SU-DHL-6 (cell line): ENCODE results near the gene SLCO3A1.
"Not testable (repeated sequence)": the region's sequence is repeated elsewhere in the genome, so short reads cannot be mapped to it uniquely, and the experiment has no call there.

Source experiments
- H2AFZ ChIP-seq: fragments of 200-600 bp; sonication (generic); 2 replicates; pipeline ENCODE4 v1.6.1; 2014; ENCODE audit warnings: low read depth, mild to moderate bottlenecking, moderate library complexity, mixed read lengths, antibody characterized with exemption, low read length; ENCODE audit not compliant: severe bottlenecking
- H3F3A ChIP-seq: fragments of 200-600 bp; shearing (Covaris generic); 2 replicates; pipeline ENCODE4 v1.6.0; 2016; ENCODE audit warnings: antibody characterized with exemption, mild to moderate bottlenecking; ENCODE audit not compliant: insufficient read depth
- H3K27ac ChIP-seq: fragments of 200-600 bp; sonication (generic); 2 replicates; pipeline ENCODE4 v1.5.1; 2016; ENCODE audit warnings: low read depth, mild to moderate bottlenecking, low read length, moderate library complexity, mixed read lengths
- H3K27me3 ChIP-seq: fragments of 200-600 bp; sonication (generic), shearing (Covaris generic); 2 replicates; pipeline ENCODE4 v1.6.0; 2014; ENCODE audit warnings: mild to moderate bottlenecking, low read length
- H3K36me3 ChIP-seq: fragments of 200-600 bp; sonication (generic); 2 replicates; pipeline ENCODE4 v1.6.1; 2014; ENCODE audit warnings: mild to moderate bottlenecking, low read length, mixed read lengths
- H3K4me2 ChIP-seq: fragments of 300-600, 200-600 bp; shearing (Covaris generic), sonication (generic); 2 replicates; pipeline ENCODE4 v1.6.0; 2014; ENCODE audit warnings: low read length, low read depth, mild to moderate bottlenecking; ENCODE audit not compliant: poor library complexity, severe bottlenecking
- H3K4me3 ChIP-seq: fragments of 200-600 bp; sonication (generic); 2 replicates; pipeline ENCODE4 v1.5.1; 2014; ENCODE audit warnings: antibody characterized with exemption, low read length, mild to moderate bottlenecking, mixed read lengths; ENCODE audit not compliant: insufficient read depth, poor library complexity, severe bottlenecking
- H3K79me2 ChIP-seq: fragments of 200-600 bp; sonication (generic); 2 replicates; pipeline ENCODE4 v1.6.1; 2014; ENCODE audit warnings: mild to moderate bottlenecking, low read length, moderate library complexity; ENCODE audit not compliant: insufficient read depth
- H3K9ac ChIP-seq: fragments of 200-600 bp; sonication (generic); 2 replicates; pipeline ENCODE4 v1.7.0; 2014; ENCODE audit warnings: mild to moderate bottlenecking, low read length
- H3K9me2 ChIP-seq: fragments of 200-600 bp; sonication (generic); replicated peaks from 2 replicates; pipeline ENCODE4 v1.6.1; 2014; ENCODE audit warnings: low read length; ENCODE audit not compliant: insufficient read depth
- H3K9me3 ChIP-seq: fragments of 200-600 bp; sonication (generic); 2 replicates; pipeline ENCODE4 v1.6.1; 2014; ENCODE audit warnings: low read length, mixed read lengths; ENCODE audit not compliant: insufficient read depth
- H4K20me1 ChIP-seq: fragments of 200-600 bp; sonication (generic); 2 replicates; pipeline ENCODE4 v1.6.1; 2014; ENCODE audit warnings: low read depth, mild to moderate bottlenecking, antibody characterized with exemption, low read length, moderate library complexity, mixed read lengths
- EZH2phosphoT487 ChIP-seq: fragments of 200-600 bp; sonication (generic), shearing (Covaris generic); conservative IDR thresholded peaks from 2 replicates; pipeline ENCODE4 v1.6.1; 2018; ENCODE audit warnings: mild to moderate bottlenecking, antibody characterized with exemption, low read length, moderate library complexity, mixed read lengths
- TF ChIP-seq, protein P1 (sequence below): fragments of 200-600 bp; sonication (generic); IDR thresholded peaks from one replicate; pipeline ENCODE4 v1.5.1; 2017; ENCODE audit warnings: antibody characterized with exemption, mild to moderate bottlenecking, low read length, moderate library complexity; ENCODE audit not compliant: insufficient read depth, poor library complexity, severe bottlenecking

SLCO3A1 gene

DNA sequence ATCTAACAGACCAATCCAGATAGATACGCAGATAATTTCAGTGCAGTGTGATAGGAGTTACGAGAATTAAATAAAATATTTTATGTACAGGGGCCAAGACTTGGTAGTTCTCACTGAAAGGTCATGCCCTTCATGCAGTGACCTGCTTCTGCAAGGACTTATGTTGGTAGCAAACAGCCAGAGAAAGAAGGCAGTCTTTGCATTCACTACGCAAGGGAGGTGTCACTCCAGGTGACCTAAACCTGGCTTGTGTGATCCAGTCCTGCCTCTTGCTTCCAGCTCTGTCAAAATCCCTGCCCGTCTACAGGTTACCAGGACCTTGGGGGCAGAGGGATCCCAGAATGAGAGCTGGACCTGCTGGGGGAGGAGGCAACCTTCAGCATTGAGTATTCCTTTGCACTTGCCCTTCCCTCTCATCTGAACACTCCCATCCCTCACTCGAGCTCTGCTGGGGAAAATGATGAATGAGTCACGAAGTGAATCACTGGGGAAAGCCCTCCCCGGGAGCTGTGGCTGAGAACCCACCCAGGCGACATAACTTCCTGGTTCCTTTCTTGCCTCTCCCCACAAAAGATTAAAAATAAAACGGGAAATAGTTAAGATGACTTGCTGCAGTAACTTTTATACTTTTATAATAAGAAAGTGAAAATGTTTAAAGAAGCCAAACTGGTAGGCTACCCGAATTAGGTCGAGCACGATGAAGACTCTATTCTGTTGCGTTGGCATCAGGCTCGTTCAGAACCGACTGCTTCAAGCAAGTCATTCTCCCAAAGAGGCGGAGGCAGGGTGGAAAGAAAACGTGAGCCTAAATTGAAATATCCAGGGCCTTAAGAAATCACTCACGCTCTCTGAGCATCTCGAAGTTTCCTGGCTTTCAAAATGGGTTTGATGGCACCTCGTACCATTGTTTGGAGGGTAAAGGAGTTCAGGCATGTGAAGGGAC, 216.1 kb downstream of the SLCO3A1 start:
- Histone ChIP-seq H2AFZ (no peak overlapping the region), H3K9me3 (no peaks in the 10 kb centered on the region), H3K27me3 (no peaks in the 10 kb centered on the region), H3K4me2 (no peak overlapping the region), H3K79me2 (no peaks in the 10 kb centered on the region), H3K4me3 (no peak overlapping the region), H3K27ac (no peak overlapping the region), H3F3A (no peaks in the 10 kb centered on the region), H4K20me1 (peaks cover 4% of the 10 kb centered on the region; the same call in 1 of the 2 replicates), H3K9ac (no peak overlapping the region), H3K36me3 (no peaks in the 10 kb centered on the region), H3K9me2 (no peaks in the 10 kb centered on the region)
- TF ChIP-seq EZH2phosphoT487 = no peak
- TF ChIP-seq, protein P1, sequence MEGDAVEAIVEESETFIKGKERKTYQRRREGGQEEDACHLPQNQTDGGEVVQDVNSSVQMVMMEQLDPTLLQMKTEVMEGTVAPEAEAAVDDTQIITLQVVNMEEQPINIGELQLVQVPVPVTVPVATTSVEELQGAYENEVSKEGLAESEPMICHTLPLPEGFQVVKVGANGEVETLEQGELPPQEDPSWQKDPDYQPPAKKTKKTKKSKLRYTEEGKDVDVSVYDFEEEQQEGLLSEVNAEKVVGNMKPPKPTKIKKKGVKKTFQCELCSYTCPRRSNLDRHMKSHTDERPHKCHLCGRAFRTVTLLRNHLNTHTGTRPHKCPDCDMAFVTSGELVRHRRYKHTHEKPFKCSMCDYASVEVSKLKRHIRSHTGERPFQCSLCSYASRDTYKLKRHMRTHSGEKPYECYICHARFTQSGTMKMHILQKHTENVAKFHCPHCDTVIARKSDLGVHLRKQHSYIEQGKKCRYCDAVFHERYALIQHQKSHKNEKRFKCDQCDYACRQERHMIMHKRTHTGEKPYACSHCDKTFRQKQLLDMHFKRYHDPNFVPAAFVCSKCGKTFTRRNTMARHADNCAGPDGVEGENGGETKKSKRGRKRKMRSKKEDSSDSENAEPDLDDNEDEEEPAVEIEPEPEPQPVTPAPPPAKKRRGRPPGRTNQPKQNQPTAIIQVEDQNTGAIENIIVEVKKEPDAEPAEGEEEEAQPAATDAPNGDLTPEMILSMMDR = no peak

DNA sequence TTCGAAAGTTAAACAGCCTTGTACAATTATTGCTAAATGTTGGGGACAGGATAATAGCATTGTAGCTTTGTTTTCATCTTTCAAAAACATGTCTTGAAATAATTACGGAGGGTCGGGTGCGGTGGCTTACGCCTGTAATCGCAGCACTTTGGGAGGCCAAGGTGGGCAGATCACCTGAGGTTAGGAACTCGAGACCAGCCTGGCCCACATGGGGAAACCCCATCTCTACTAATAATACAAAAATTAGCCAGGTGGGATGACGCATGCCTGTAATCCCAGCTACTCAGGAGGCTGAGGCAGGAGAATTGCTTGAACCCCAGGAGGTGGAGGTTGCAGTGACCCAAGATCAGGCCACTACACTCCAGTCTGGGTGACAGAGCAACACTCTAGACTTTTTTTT, 216.7 kb downstream of the SLCO3A1 start:
- not testable (repeated sequence) for H3F3A ChIP-seq, H3K27me3 ChIP-seq, H3K9me3 ChIP-seq, H3K4me2 ChIP-seq, H3K36me3 ChIP-seq, H3K79me2 ChIP-seq, H3K9ac ChIP-seq, H3K9me2 ChIP-seq, H4K20me1 ChIP-seq, H2AFZ ChIP-seq, H3K4me3 ChIP-seq, H3K27ac ChIP-seq

DNA sequence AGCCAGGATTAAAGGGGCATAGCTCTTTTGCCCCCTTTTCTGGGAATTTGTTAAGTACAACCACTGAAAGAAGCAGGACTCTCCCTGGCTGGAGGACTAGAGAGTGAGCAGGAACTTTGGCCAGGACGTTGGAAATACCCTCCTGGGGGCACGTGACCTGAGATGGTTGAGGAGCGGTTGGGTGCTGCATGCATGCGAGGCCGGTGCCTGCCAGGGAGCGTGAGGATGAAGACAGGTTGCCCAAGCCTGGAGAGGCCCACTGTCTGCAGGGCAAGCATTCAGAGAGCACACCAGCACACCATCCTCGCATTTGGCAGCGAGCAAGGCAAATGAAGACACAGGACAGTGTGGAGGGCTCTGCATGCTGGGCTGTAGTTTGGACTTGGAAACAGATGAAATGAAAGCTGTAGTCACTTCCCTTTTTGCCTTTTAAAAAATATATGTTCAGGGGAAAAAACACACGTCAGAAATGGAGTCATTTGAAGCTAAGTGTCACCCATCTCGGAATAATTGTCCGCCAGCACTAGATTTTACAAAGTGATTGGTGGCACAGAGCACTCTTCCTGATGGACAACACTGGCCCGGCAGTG, 217.6 kb downstream of the SLCO3A1 start:
- Histone ChIP-seq H3K9me2 (no peaks in the 10 kb centered on the region), H3K4me3 (no peak overlapping the region), H4K20me1 (peaks cover 4% of the 10 kb centered on the region; the same call in 1 of the 2 replicates), H3K36me3 (no peaks in the 10 kb centered on the region), H3K9me3 (no peaks in the 10 kb centered on the region), H3K27me3 (no peaks in the 10 kb centered on the region), H2AFZ (no peak overlapping the region), H3K9ac (no peak overlapping the region), H3K4me2 (no peak overlapping the region), H3F3A (no peaks in the 10 kb centered on the region), H3K27ac (no peak overlapping the region), H3K79me2 (no peaks in the 10 kb centered on the region)
- no peak for TF ChIP-seq EZH2phosphoT487

DNA sequence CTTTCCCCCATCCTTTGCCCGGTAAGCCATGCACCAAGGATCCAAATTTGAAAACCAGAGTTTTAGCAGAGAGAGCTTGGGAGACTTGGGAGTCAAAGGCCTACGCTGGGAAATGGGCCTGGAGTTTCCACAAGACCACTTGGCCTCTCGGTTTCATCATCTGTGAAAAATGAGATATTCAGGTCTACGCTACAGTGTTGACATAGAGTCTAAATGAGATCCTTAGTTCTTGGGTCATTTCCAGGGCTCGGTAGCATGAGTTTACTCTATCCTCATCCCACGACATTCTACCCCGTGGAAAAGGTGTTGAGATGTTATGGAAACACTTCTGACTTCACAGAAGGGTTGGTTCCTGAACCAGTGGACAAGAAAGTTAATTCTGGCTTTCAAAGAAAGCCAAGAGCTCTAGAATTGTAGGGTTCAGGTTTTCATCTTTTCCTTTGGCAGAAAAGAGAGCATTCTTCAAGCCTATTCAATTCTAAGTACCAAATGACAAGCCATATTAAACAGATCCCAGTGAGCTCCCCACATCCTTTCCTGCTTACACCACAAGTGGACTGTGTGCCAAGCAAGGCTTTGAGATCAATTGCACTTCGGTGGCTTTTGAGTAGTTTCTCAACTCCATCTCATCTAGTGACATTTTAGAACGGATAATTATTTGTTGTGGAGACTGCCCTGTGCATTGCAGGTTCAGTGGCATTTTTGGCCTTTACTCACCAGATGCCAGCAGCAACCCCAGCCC, 219.7 kb downstream of the SLCO3A1 start:
- Histone ChIP-seq H3K9me3 (no peaks in the 10 kb centered on the region), H3K9ac (no peak overlapping the region), H4K20me1 (peaks cover 4% of the 10 kb centered on the region; the same call in 1 of the 2 replicates), H3K4me2 (no peak overlapping the region), H3K36me3 (no peaks in the 10 kb centered on the region), H3K4me3 (no peak overlapping the region), H2AFZ (no peak overlapping the region), H3K27me3 (no peaks in the 10 kb centered on the region), H3K79me2 (no peaks in the 10 kb centered on the region), H3F3A (no peaks in the 10 kb centered on the region), H3K27ac (no peak overlapping the region), H3K9me2 (no peaks in the 10 kb centered on the region)
- no peak for TF ChIP-seq EZH2phosphoT487
- TF ChIP-seq, protein P1 = no peak
